Breast epithelium (tissue), 3 donors: ENCODE data around the gene CDK19.

Experiments
- POLR2A ChIP-seq: fragments of 450-650 bp; IDR thresholded peaks from one replicate; pipeline ENCODE4 v1.6.1; 2016; ENCODE audit warnings: antibody characterized with exemption, mild to moderate bottlenecking, moderate library complexity
- POLR2AphosphoS5 ChIP-seq, 3 donors: sonication (generic); formaldehyde crosslinking; IDR thresholded peaks; one replicate each; pipeline ENCODE4 v1.6.1; 2017; ENCODE audit warnings: antibody characterized with exemption in 3 of 3
- TF ChIP-seq, protein P1 (sequence below), 3 donors: fragments of 450-650 bp; IDR thresholded peaks; one replicate each; pipeline ENCODE4 v1.5.1; 2016 to 2017; ENCODE audit warnings: antibody characterized with exemption in 3 of 3, mild to moderate bottlenecking in 3 of 3, moderate library complexity in 3 of 3

- TF ChIP-seq POLR2A (no peak), POLR2AphosphoS5 (IDR thresholded peaks at IDR 0.05) (no peak)
- TF ChIP-seq, protein P1, sequence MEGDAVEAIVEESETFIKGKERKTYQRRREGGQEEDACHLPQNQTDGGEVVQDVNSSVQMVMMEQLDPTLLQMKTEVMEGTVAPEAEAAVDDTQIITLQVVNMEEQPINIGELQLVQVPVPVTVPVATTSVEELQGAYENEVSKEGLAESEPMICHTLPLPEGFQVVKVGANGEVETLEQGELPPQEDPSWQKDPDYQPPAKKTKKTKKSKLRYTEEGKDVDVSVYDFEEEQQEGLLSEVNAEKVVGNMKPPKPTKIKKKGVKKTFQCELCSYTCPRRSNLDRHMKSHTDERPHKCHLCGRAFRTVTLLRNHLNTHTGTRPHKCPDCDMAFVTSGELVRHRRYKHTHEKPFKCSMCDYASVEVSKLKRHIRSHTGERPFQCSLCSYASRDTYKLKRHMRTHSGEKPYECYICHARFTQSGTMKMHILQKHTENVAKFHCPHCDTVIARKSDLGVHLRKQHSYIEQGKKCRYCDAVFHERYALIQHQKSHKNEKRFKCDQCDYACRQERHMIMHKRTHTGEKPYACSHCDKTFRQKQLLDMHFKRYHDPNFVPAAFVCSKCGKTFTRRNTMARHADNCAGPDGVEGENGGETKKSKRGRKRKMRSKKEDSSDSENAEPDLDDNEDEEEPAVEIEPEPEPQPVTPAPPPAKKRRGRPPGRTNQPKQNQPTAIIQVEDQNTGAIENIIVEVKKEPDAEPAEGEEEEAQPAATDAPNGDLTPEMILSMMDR (IDR thresholded peaks at IDR 0.05) = no peak
These were observed 180.2 kb downstream of the CDK19 start for GRCh38 chr6:110635096-110635495.
